ENCODE measurements around the gene PTDSS2. TPM values are rescaled to one million over a fixed set of nuclear protein-coding genes. Genes with fewer than 3 reads are reported as not detected.

PTDSS2 gene
- total RNA-seq, 1 experiment from 2014 or later = 30.4 TPM

DNA sequence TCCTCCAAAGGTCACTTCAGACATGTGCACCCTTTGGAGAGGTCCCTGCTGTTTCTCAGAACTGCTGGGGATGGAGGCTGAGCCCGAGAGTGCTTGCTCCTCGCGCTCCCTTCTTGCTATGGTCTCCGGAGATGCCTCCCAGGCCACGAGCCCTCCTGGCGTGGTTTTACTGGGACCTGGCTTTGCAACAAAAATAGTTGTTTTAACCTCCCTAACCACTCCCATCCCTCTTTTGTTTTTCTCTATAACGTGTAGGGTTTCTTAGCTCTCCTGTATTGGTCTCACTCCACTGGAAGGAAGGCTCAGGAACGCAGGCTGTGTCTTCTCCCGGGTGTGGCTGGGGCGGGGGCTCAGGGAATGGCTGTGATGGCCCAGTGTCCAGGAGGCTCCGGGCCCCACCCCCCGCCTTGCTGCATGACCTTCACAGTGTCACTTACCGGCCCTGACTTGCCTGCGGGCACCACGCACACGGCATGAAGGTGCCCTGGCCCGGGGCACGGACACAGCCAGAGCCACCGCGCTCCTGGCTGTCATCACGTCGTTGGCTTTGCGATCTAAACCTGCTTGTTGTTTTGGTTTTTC lies 5.6 kb downstream of the PTDSS2 start:
- Mint-ChIP-seq H3K4me1 (ENCODE audit: low read depth, unreplicated experiment) (peaks cover 10% of the 10 kb centered on the region), H3K27me3 (ENCODE audit: unreplicated experiment) (no peaks in the 10 kb centered on the region), H3K4me3 (ENCODE audit: low read depth, unreplicated experiment) (no peak overlapping the region), H3K27ac (ENCODE audit: unreplicated experiment) (no peak overlapping the region), H3K36me3 (ENCODE audit: insufficient read depth, unreplicated experiment) (peaks cover 16% of the 10 kb centered on the region), H3K9me3 (ENCODE audit: low read depth, unreplicated experiment) (no peaks in the 10 kb centered on the region)
- TF ChIP-seq, protein P1, sequence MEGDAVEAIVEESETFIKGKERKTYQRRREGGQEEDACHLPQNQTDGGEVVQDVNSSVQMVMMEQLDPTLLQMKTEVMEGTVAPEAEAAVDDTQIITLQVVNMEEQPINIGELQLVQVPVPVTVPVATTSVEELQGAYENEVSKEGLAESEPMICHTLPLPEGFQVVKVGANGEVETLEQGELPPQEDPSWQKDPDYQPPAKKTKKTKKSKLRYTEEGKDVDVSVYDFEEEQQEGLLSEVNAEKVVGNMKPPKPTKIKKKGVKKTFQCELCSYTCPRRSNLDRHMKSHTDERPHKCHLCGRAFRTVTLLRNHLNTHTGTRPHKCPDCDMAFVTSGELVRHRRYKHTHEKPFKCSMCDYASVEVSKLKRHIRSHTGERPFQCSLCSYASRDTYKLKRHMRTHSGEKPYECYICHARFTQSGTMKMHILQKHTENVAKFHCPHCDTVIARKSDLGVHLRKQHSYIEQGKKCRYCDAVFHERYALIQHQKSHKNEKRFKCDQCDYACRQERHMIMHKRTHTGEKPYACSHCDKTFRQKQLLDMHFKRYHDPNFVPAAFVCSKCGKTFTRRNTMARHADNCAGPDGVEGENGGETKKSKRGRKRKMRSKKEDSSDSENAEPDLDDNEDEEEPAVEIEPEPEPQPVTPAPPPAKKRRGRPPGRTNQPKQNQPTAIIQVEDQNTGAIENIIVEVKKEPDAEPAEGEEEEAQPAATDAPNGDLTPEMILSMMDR (IDR thresholded peaks at IDR 0.05; ENCODE audit: unreplicated experiment) = no peak
- BruUV-seq (replicated peaks) = no TSS peak
- DNase-seq = no peak
- CTCF ChIA-PET = no interaction called here
- intact Hi-C loops (cut with micrococcal nuclease; ENCODE audit: unreplicated experiment) = no loop called here

DNA sequence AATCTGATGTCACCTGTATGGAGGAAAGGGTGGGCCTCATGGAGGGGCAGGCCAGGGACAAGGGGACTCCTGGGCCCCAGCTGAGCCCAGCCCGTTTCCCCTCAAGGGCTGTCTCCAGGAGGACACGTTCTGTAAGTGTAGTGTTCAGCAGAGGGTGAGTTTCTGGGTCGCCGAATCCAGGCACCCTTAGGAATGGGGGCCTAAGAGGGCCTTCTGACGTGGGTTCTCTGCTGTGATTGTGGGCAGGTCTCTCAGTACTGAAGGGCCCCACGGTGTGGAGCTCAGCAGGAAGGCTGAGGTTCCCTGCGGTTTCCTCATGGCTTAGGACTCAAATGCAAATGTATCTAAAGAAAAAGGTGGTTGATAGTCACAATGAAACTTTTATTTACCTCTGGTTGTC lies 6.5 kb downstream of the PTDSS2 start:
- TF ChIP-seq, protein P1 (IDR thresholded peaks at IDR 0.05; ENCODE audit: unreplicated experiment) = no peak
- H3K27ac Mint-ChIP-seq (ENCODE audit: unreplicated experiment) = no peak overlapping the region
- peaks cover 7% of the 10 kb centered on the region for H3K36me3 Mint-ChIP-seq (ENCODE audit: insufficient read depth, unreplicated experiment)
- H3K4me1 Mint-ChIP-seq (ENCODE audit: low read depth, unreplicated experiment) = peaks cover 4% of the 10 kb centered on the region
- H3K4me3 Mint-ChIP-seq (ENCODE audit: low read depth, unreplicated experiment) = no peak overlapping the region
- no peaks in the 10 kb centered on the region for H3K9me3 Mint-ChIP-seq (ENCODE audit: low read depth, unreplicated experiment)
- BruUV-seq (replicated peaks) = no TSS peak
- CTCF ChIA-PET = interaction anchor here (0.6 to 0.7 kb wide), 2 partner anchors 8 to 539 kb away, joined by 3 to 5 read pairs; no protein-coding TSS in a partner anchor
- no peak for DNase-seq
- intact Hi-C loops (cut with micrococcal nuclease; ENCODE audit: unreplicated experiment) = no loop called here
- no peaks in the 10 kb centered on the region for H3K27me3 Mint-ChIP-seq (ENCODE audit: unreplicated experiment)

DNA sequence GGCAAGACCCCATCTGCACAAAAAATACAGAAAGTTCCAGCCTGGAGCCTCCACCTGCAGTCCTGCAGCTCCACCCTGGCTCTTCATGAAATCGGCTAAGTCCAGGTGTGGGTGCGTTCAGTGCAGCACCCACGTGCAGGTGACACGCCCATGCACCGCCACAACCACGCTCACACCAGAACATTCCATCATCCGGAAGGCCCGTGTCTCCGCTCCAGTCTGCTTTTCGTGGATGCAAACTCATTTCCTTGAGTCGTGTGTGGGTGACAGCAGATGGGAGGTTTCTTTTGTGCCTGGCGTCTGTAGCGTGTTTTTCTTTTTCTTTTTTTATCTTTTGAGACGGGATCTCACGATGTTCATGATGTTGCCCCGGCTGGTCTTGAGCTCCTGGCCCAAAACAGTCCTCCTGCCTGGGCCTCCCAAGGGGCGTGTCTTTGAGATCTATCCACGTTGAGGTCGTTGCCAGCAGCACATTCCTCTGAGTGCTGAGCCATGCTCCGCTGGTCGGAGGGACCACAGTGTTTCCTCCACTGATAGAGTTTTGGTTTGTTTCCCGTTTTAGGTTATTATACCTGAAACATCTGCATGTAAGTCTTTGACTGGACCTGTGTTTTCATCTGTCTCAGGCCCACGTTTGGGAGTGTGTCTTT lies 7.2 kb downstream of the PTDSS2 start:
- TF ChIP-seq, protein P1 (IDR thresholded peaks at IDR 0.05; ENCODE audit: unreplicated experiment) = no peak
- Mint-ChIP-seq H3K4me3 (ENCODE audit: low read depth, unreplicated experiment) (no peak overlapping the region), H3K36me3 (ENCODE audit: insufficient read depth, unreplicated experiment) (peaks cover 5% of the 10 kb centered on the region), H3K9me3 (ENCODE audit: low read depth, unreplicated experiment) (no peaks in the 10 kb centered on the region), H3K27ac (ENCODE audit: unreplicated experiment) (no peak overlapping the region), H3K4me1 (ENCODE audit: low read depth, unreplicated experiment) (no peaks in the 10 kb centered on the region), H3K27me3 (ENCODE audit: unreplicated experiment) (no peaks in the 10 kb centered on the region)
- DNase-seq = no peak
- CTCF ChIA-PET = interaction anchor here (0.6 kb wide), 1 partner anchor 539 kb away, joined by 5 read pairs; no protein-coding TSS in a partner anchor
- BruUV-seq (replicated peaks) = no TSS peak
- intact Hi-C loops (cut with micrococcal nuclease; ENCODE audit: unreplicated experiment) = no loop called here

DNA sequence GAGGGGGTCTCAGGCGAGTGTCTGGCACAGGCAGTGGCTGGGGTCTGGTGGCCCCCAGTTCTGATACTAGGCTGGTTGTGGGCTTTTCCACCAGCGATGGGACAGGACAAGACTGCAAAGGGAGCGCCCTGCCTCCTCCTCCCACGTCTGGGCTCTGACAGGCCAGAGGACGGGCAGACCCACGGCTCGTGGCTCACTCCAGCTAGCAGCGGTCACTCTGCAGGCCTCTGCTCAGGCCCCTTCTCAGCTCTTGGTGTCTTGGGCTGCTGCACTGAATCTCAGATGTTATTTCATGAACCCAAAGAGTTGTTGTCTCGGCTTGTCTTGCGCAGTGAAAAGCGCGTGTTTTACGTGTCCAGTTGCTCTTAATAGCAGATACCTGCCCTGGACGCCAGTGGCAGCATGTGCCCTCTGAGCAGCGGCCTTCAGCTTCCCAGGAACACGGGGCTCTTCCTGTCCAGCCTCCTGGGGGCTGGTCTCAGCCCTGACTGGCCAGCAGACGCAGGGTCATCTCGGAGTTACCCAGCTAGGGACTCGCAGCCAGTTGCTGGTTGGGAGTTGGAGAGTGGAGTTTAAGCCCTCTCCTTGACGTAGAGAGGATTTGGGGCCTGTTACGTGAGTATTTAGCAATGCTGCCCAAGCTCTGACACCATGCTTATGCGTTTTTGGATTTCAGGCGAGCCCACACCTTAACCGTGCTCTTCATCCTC lies 9.6 kb downstream of the PTDSS2 start:
- H3K27me3 Mint-ChIP-seq (ENCODE audit: unreplicated experiment) = no peaks in the 10 kb centered on the region
- H3K4me1 Mint-ChIP-seq (ENCODE audit: low read depth, unreplicated experiment) = no peaks in the 10 kb centered on the region
- CTCF ChIA-PET = interaction anchor here (0.5 kb wide), 1 partner anchor 9 kb away, joined by 3 read pairs; no protein-coding TSS in a partner anchor
- no TSS peak for BruUV-seq (replicated peaks)
- H3K4me3 Mint-ChIP-seq (ENCODE audit: low read depth, unreplicated experiment) = no peak overlapping the region
- TF ChIP-seq, protein P1 (IDR thresholded peaks at IDR 0.05; ENCODE audit: unreplicated experiment) = no peak
- no peak for DNase-seq
- no peaks in the 10 kb centered on the region for H3K9me3 Mint-ChIP-seq (ENCODE audit: low read depth, unreplicated experiment)
- no peak overlapping the region for H3K27ac Mint-ChIP-seq (ENCODE audit: unreplicated experiment)
- H3K36me3 Mint-ChIP-seq (ENCODE audit: insufficient read depth, unreplicated experiment) = peaks cover 9% of the 10 kb centered on the region
- intact Hi-C loops (cut with micrococcal nuclease; ENCODE audit: unreplicated experiment) = no loop called here
